AG10803 (cell line): Measurements from ENCODE around the gene METTL5.
A peak's percentile ranks its signal among the peaks of the same experiment; 100 is the strongest.
"Not testable (repeated sequence)": the region's sequence is repeated elsewhere in the genome, so short reads cannot be mapped to it uniquely, and the experiment has no call there.

ENCODE experiments used
- DNase-seq: peaks from one replicate; pipeline ENCODE4 v3.0.0; 2010; ENCODE audit warnings: low read depth
- H3K4me3 ChIP-seq: 2 replicates; pipeline ENCODE4 v1.5.1; 2011; ENCODE audit warnings: mild to moderate bottlenecking, low read length, control low read depth
- TF ChIP-seq, protein P1 (sequence below): conservative IDR thresholded peaks from 2 replicates; pipeline ENCODE4 v1.5.1; 2011; ENCODE audit warnings: mild to moderate bottlenecking, low read length, control low read depth, inconsistent platforms

METTL5 gene

DNA sequence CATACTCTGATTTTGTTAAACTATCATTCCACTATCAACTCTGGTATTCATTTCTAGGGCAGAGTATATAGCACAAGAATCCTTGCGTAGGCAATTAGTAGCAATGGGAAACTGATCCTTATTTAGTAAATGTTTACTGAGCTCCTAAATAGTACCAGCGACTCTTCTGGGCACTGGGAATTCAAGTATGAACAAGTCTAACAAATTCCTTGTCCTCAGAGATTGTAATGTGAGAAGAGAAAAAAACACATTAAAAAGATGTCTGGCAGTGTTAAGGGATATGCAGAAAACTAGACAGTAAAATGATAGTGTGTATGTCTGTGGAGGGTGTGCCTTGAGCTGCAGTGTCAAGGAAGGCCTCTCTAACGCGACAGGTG lies 721 bp downstream of the METTL5 start:
- TF ChIP-seq, protein P1, sequence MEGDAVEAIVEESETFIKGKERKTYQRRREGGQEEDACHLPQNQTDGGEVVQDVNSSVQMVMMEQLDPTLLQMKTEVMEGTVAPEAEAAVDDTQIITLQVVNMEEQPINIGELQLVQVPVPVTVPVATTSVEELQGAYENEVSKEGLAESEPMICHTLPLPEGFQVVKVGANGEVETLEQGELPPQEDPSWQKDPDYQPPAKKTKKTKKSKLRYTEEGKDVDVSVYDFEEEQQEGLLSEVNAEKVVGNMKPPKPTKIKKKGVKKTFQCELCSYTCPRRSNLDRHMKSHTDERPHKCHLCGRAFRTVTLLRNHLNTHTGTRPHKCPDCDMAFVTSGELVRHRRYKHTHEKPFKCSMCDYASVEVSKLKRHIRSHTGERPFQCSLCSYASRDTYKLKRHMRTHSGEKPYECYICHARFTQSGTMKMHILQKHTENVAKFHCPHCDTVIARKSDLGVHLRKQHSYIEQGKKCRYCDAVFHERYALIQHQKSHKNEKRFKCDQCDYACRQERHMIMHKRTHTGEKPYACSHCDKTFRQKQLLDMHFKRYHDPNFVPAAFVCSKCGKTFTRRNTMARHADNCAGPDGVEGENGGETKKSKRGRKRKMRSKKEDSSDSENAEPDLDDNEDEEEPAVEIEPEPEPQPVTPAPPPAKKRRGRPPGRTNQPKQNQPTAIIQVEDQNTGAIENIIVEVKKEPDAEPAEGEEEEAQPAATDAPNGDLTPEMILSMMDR: no peak
- DNase-seq: no peak

DNA sequence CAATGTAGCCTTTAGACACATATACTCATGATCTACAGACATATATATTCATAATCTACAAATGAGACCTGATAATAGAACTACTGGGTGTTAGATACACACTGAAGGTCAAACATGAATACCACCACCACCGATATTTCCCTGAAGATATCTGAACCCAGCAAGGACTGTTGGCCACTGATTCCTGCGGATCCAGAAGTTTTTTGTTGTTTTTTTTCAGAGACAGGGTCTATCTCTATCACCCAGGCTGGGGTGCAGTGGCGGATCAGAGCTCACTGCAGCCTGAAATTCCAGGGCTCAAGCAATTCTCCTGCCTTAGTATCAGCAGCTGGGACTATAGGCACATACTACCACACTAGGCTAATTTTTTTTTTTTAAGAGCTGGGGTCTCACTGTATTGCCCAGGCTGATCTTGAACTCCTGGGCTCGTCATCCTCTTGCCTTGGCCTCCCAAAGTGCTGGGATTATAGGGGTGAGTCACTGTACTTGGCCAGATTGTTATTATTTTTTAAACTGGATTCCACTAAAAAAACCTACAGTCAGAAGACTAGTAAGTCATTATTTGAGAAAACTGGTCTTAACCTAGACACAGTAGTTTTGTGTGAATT lies 1.8 kb downstream of the METTL5 start:
- TF ChIP-seq, protein P1: no peak
- H3K4me3 ChIP-seq: no peak overlapping the region
- no peak for DNase-seq

More for the DNA sequence above, 721 bp downstream of the METTL5 start:
- peak overlapping the region; percentile 75 for H3K4me3 ChIP-seq

DNA sequence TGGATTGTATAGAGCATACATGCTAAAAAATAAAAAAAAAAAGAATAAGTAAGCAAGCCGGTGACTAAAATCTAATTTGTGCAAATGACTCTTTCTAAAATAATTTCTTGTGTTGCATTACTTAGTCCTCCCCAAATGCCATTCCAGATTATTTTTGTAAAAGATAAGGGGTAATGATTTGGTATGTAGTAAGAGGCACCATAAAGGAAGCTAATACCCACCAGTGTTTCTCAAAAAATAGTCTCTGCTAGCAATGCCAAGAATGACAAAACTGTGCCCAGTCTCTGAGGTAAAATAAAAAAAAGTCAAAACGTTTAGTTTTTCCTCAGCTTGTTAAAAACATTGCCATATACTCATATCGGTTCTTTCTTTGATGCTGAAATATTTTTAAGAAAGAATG lies 2.7 kb downstream of the METTL5 start:
- H3K4me3 ChIP-seq: no peak overlapping the region
- TF ChIP-seq, protein P1: no peak
- DNase-seq: no peak

DNA sequence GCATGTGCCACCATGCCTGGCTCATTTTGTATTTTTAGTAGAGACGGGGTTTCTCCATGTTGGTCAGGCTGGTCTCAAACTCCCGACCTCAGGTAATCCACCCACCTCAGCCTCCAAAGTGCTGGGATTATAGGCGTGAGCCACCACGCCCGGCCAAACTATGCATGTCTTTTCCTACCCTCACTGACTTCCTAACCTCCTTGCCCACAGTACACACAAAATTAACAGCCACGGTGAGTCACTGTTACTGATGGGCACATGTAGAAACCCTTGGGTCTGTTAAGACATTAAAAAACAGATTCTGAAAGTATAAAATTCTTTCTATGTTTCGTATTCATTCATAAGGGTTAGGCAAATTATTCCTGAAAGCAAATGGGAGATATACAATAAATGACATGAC lies 4.6 kb downstream of the METTL5 start:
- H3K4me3 ChIP-seq: not testable (repeated sequence)
- peak; percentile 29 for DNase-seq

DNA sequence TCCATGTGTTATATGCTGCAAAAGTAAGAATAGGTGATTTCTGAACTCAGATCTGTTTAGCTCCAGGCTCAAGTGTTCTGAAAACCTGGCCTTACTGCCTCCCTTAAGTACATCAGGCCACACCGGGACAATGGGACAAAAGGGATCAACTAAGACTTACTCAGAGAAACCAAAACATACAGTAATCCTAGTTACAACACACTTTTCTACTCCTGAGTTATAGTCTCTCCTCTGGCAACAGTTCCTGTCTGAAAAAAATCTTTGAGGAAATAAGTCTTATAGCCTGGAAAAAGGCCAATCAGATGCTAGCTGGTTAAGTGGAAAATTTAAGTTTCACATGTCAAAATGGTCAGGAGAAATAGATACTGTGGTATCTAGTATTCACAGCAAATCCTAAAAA lies 5.6 kb downstream of the METTL5 start:
- TF ChIP-seq, protein P1: no peak
- peak; percentile 41 for DNase-seq
- H3K4me3 ChIP-seq: no peak overlapping the region

DNA sequence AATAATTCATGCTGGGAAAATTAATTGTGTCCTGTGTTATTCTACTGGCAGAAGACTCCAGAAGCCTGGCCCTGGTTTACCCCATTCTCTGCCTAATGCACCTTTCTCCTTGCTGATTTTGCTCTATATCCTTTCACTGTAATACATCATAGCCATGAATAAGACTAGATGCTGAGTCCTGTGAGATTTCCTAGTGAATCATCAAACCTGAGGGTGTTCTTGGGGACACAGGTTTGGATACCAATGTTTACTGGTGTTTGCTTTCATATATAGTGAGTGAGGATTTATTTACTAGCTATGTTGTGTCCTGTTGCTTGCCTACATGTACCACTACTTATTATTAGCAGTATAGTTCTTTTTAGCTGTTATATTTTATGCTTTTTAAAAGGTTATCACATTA lies 6.5 kb downstream of the METTL5 start:
- TF ChIP-seq, protein P1: no peak
- H3K4me3 ChIP-seq: no peak overlapping the region
- no peak for DNase-seq

DNA sequence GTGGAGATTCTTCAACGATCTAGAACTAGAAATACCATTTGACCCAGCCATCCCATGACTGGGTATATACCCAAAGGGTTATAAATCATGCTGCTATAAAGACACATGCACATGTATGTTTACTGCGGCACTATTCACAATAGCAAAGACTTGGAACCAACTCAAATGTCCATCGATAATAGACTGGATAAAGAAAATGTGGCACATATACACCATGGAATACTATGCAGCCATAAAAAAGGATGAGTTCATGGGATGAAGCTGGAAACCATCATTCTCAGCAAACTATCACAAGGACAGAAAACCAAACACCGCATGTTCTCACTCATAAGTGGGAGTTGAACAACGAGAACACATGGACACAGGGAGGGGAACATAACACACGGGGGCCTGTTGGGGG lies 7.3 kb downstream of the METTL5 start:
- DNase-seq, H3K4me3 ChIP-seq: not testable (repeated sequence)

DNA sequence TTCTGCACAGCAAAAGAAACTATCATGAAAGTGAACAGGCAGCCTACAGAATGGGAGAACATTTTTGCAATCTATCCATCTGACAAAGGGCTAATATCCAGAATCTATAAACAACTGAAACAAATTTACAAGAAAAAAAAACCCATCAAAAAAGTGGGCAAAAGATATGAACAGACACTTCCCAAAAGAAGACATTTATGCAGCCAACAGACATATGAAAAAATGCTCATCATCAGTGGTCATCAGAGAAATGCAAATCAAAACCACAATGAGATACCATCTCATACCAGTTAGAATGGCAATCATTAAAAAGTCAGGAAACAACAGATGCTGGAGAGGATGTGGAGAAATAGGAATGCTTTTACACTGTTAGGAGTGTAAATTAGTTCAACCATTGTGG lies 7.7 kb downstream of the METTL5 start:
- DNase-seq: peak; percentile 14
- H3K4me3 ChIP-seq: not testable (repeated sequence)

DNA sequence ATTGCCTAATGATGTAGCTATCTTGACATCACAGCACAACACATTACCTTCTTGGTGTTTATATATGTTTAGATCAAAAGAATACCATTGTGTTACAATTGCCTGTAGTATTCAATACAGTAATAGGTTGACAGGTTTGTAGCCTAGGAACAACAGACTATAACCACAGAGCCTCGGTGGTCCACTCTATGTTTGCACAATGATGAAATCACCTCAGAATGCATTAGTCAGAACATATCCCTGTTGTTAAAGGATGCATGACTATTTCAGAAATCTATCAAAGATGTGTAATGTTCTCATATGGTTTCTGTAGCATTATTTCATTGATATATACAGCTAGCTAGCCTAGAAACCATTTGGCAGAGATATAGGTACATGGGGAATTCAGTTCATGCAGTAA lies 8.9 kb downstream of the METTL5 start:
- TF ChIP-seq, protein P1: no peak
- DNase-seq: peak; percentile 64
- H3K4me3 ChIP-seq: no peak overlapping the region
